HepG2 (cell line): ENCODE measurements around the gene MS4A6E. TPM values are rescaled to one million over a fixed set of nuclear protein-coding genes. Genes with fewer than 3 reads are reported as not detected.

ENCODE experiments used
- ATAC-seq: fragments of 200-7000 bp; cut with Tn5 transposase; 3 replicates; pipeline ENCODE4 v1.9.1; 2020; ENCODE audit warnings: mild to moderate bottlenecking, moderate library complexity
- BruUV-seq: library from RNA; stranded (reverse); fragments of 400-500 nt; replicated peaks from 2 replicates; lab custom pipeline; 2021; lab: Mats Ljungman, UMichigan
- CTCF ChIA-PET: fragments of 300-600 bp; formaldehyde crosslinking; extraction: SDS; loops from one replicate; lab custom pipeline; 2021; ENCODE audit warnings: low total read pairs, inconsistent platforms, low intra/inter-chr PET ratio; lab: Yijun Ruan, JAX
- POLR2A ChIA-PET: fragments of 350-600 bp; sonication (Branson Sonifier 250); formaldehyde crosslinking; loops from one replicate; lab custom pipeline; 2020; ENCODE audit warnings: antibody characterized with exemption, inconsistent platforms; lab: Yijun Ruan, JAX
- DNase-seq: peaks from one replicate; pipeline ENCODE4 v3.0.0-alpha.2; 2015; ENCODE audit warnings: low spot score
- FAIRE-seq: peaks from 3 replicates; lab custom pipeline; 2011; peaks lifted over from hg19 to GRCh38; lab: Jason Lieb, UNC
- H2AFZ ChIP-seq: one replicate; pipeline ENCODE4 v1.6.1; 2011; ENCODE audit warnings: low read length, inconsistent platforms
- H3K27ac ChIP-seq: fragments of 300-600 bp; 3 replicates; pipeline ENCODE4 v1.8.0; 2011; ENCODE audit warnings: mixed run types, mild to moderate bottlenecking, mixed read lengths, low read length, inconsistent platforms; ENCODE audit not compliant: insufficient read depth; ENCODE audit errors: extremely low read length
- H3K27me3 ChIP-seq, 2 experiments: fragments of 200-600 bp in 1 of 2; 2 replicates in 1 of 2; 3 replicates in 1 of 2; pipeline versions ENCODE4 v1.6.0 to v1.8.0; 2011; ENCODE audit warnings: low read length in 2 of 2, mild to moderate bottlenecking in 2 of 2, moderate library complexity in 2 of 2, inconsistent platforms in 1 of 2; ENCODE audit not compliant: insufficient read depth in 2 of 2, control insufficient read depth in 1 of 2
- H3K36me3 ChIP-seq, 2 experiments: fragments of 200-600 bp in 1 of 2; replicated peaks in 1 of 2; 2 replicates in 1 of 2; 3 replicates in 1 of 2; pipeline versions ENCODE4 v1.5.1 to v1.8.0; 2011; ENCODE audit warnings: low read length in 2 of 2, inconsistent platforms in 1 of 2; ENCODE audit not compliant: insufficient read depth in 2 of 2, control insufficient read depth in 1 of 2
- H3K4me1 ChIP-seq: 2 replicates; pipeline ENCODE4 v1.5.1; 2012; ENCODE audit warnings: low read length, inconsistent platforms; ENCODE audit not compliant: insufficient read depth
- H3K4me2 ChIP-seq: 2 replicates; pipeline ENCODE4 v1.6.0; 2011; ENCODE audit warnings: low read depth, low read length, inconsistent platforms
- H3K4me3 ChIP-seq, 3 experiments: fragments of 200-600 bp in 1 of 3; sonication (generic), shearing (Covaris generic) in 1 of 3; replicated peaks in 1 of 3; 2 replicates each; pipeline ENCODE4 v1.5.1; 2011 to 2016; ENCODE audit warnings: low read length in 3 of 3, inconsistent platforms in 2 of 3, low read depth in 2 of 3, mild to moderate bottlenecking in 2 of 3, control low read depth in 1 of 3, mixed read lengths in 1 of 3; ENCODE audit not compliant: insufficient read depth in 1 of 3
- H3K79me2 ChIP-seq: one replicate; pipeline ENCODE4 v1.6.1; 2011; ENCODE audit warnings: low read length, inconsistent platforms; ENCODE audit not compliant: insufficient read depth
- H3K9ac ChIP-seq: 2 replicates; pipeline ENCODE4 v1.6.0; 2011; ENCODE audit warnings: mild to moderate bottlenecking, low read depth, low read length, inconsistent platforms; ENCODE audit not compliant: insufficient read depth
- H3K9me3 ChIP-seq: 2 replicates; pipeline ENCODE4 v1.5.1; 2012; ENCODE audit warnings: mild to moderate bottlenecking, low read length
- H4K20me1 ChIP-seq: 2 replicates; pipeline ENCODE4 v1.6.0; 2011; ENCODE audit warnings: inconsistent platforms, mild to moderate bottlenecking, low read length, moderate library complexity; ENCODE audit not compliant: insufficient read depth
- ATF7-NPFF ChIP-seq: sonication (generic); formaldehyde crosslinking; IDR thresholded peaks from 2 replicates; pipeline ENCODE4 v1.8.1; 2023; ENCODE audit warnings: mild to moderate bottlenecking, low read depth, missing genetic modification reagents, moderate library complexity
- HNRNPL ChIP-seq: fragments of 200-400 bp; formaldehyde crosslinking; IDR thresholded peaks from 2 replicates; pipeline ENCODE4 v1.6.1; 2017; ENCODE audit warnings: mild to moderate bottlenecking, low read depth, low read length
- RFX3 ChIP-seq: IDR thresholded peaks from 2 replicates; pipeline ENCODE4 v1.6.1; 2016; ENCODE audit warnings: missing biosample characterization, missing genetic modification reagents
- SALL1 ChIP-seq: sonication (generic); formaldehyde crosslinking; IDR thresholded peaks from 2 replicates; pipeline ENCODE4 v1.8.0; 2022; ENCODE audit warnings: mild to moderate bottlenecking, missing genetic modification reagents
- SRF ChIP-seq: IDR thresholded peaks from 2 replicates; pipeline ENCODE4 v1.6.1; 2011; ENCODE audit warnings: mild to moderate bottlenecking, low read depth, low read length, moderate library complexity
- SRSF4 ChIP-seq: fragments of 200-400 bp; formaldehyde crosslinking; IDR thresholded peaks from one replicate; pipeline ENCODE4 v1.6.1; 2018; ENCODE audit warnings: mild to moderate bottlenecking, low read depth, low read length, moderate library complexity; ENCODE audit not compliant: poor library complexity, severe bottlenecking
- U2AF2 ChIP-seq: fragments of 200-400 bp; formaldehyde crosslinking; IDR thresholded peaks from 2 replicates; pipeline ENCODE4 v1.6.1; 2017; ENCODE audit warnings: low read depth, mild to moderate bottlenecking, low read length
- ZFP90 ChIP-seq: sonication (generic); formaldehyde crosslinking; IDR thresholded peaks from 2 replicates; pipeline ENCODE4 v1.8.0; 2022; ENCODE audit warnings: missing genetic modification reagents, mild to moderate bottlenecking, inconsistent platforms, borderline replicate concordance
- ZNF143 ChIP-seq: sonication (generic); formaldehyde crosslinking; IDR thresholded peaks from 2 replicates; pipeline ENCODE4 v1.4.0; 2020; ENCODE audit warnings: missing genetic modification reagents
- ZNF800 ChIP-seq: sonication (generic); formaldehyde crosslinking; IDR thresholded peaks from 2 replicates; pipeline ENCODE4 v1.4.0; 2020; ENCODE audit warnings: missing genetic modification reagents
- WGBS: methylation state at CpG from one replicate; pipeline ENCODE4 v1.1.6; 2017; ENCODE audit warnings: low lambda C conversion rate; 5-methylcytosine and 5-hydroxymethylcytosine counted together
- in situ Hi-C: cut with HindIII; loops from 2 replicates; pipeline ENCODE4 v1.10.0; 2017; ENCODE audit warnings: low pct_unique_long_range_greater_than_20kb; ENCODE audit not compliant: extremely low pct_ligation_motif_present
- intact Hi-C: fragments of 100-400 bp; cut with micrococcal nuclease; formaldehyde crosslinking; loops from one replicate; pipeline ENCODE4 v1.10.0; 2022; ENCODE audit not compliant: unreplicated experiment
- polyA plus RNA-seq, 8 experiments: library from polyadenylated mRNA; depleted of rRNA in 3 of 8; stranded (reverse) in 7 of 8; unstranded in 1 of 8; fragments of >200 nt; fragmentation: Illumina TruSeq in 4 of 8; extraction: Trizol in 4 of 8; gene quantifications; 2 replicates each; pipeline versions ENCODE4 v1.2.1 to v1.2.3, GENCODE V29; 2011 to 2016; ENCODE audit warnings: low read depth in 4 of 8, missing spikeins in 1 of 8, mixed read lengths in 1 of 8; ENCODE audit not compliant: insufficient read depth in 1 of 8
- total RNA-seq, 5 experiments: library from RNA; depleted of rRNA; stranded (reverse); fragments of >200 nt; fragmentation: Illumina TruSeq; extraction: Trizol; gene quantifications; 2 replicates each; pipeline ENCODE4 v1.2.3, GENCODE V29; 2016; ENCODE audit warnings: low read depth in 1 of 5
- TF ChIP-seq, protein P1 (sequence below), 2 experiments: sonication (generic) in 1 of 2; formaldehyde crosslinking in 1 of 2; IDR thresholded peaks; 2 replicates each; pipeline versions ENCODE4 v1.4.0 to v1.6.1; 2016 to 2020; ENCODE audit warnings: borderline replicate concordance in 1 of 2, low read depth in 1 of 2, mild to moderate bottlenecking in 1 of 2, missing genetic modification reagents in 1 of 2
- TF ChIP-seq, protein P2 (sequence below): sonication (generic); formaldehyde crosslinking; IDR thresholded peaks from 2 replicates; pipeline ENCODE4 v1.4.0; 2020; ENCODE audit warnings: missing genetic modification reagents
- TF ChIP-seq, protein P3 (sequence below): sonication (generic); formaldehyde crosslinking; IDR thresholded peaks from 2 replicates; pipeline ENCODE4 v1.5.0; 2020; ENCODE audit warnings: missing genetic modification reagents

MS4A6E gene
- total and polyA plus RNA-seq, 2 of the 13 experiments (the other 11 are each of a cell fraction or from before 2014, with no cell fraction given), result not detected

GRCh38 chr11:60367896-60368295 lies 40.8 kb downstream of the MS4A6E start:
- intact Hi-C loops (no loop called here), in situ Hi-C loops (no loop called here)
- Histone ChIP-seq H3K27me3 (peaks cover 0 to 5% of the 10 kb centered on the region in 2 experiments; a peak in 3 of 5 replicates), H3K79me2 (no peaks in the 10 kb centered on the region), H3K27ac (no peak overlapping the region), H3K4me2 (no peak overlapping the region), H4K20me1 (no peaks in the 10 kb centered on the region), H3K4me1 (peaks cover 11% of the 10 kb centered on the region), H3K9ac (no peak overlapping the region), H2AFZ (no peak overlapping the region), H3K4me3 (no peak overlapping the region), H3K36me3 (no peaks in the 10 kb centered on the region), H3K9me3 (no peaks in the 10 kb centered on the region)
- WGBS, result 52% methylated on average over 19 of the region's 19 CpGs
- FAIRE-seq, result no peak
- DNase-seq, result no peak
- no peak for ATAC-seq
- BruUV-seq, result no TSS peak
- no peak for TF ChIP-seq U2AF2
- TF ChIP-seq, protein P1, sequence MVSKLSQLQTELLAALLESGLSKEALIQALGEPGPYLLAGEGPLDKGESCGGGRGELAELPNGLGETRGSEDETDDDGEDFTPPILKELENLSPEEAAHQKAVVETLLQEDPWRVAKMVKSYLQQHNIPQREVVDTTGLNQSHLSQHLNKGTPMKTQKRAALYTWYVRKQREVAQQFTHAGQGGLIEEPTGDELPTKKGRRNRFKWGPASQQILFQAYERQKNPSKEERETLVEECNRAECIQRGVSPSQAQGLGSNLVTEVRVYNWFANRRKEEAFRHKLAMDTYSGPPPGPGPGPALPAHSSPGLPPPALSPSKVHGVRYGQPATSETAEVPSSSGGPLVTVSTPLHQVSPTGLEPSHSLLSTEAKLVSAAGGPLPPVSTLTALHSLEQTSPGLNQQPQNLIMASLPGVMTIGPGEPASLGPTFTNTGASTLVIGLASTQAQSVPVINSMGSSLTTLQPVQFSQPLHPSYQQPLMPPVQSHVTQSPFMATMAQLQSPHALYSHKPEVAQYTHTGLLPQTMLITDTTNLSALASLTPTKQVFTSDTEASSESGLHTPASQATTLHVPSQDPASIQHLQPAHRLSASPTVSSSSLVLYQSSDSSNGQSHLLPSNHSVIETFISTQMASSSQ (IDR thresholded peaks at IDR 0.05; ENCODE audit: low read depth), result no peak
- TF ChIP-seq, protein P1 (CRISPR knock-in tag; IDR thresholded peaks at IDR 0.05; ENCODE audit: borderline replicate concordance), result no peak
- TF ChIP-seq, protein P2, sequence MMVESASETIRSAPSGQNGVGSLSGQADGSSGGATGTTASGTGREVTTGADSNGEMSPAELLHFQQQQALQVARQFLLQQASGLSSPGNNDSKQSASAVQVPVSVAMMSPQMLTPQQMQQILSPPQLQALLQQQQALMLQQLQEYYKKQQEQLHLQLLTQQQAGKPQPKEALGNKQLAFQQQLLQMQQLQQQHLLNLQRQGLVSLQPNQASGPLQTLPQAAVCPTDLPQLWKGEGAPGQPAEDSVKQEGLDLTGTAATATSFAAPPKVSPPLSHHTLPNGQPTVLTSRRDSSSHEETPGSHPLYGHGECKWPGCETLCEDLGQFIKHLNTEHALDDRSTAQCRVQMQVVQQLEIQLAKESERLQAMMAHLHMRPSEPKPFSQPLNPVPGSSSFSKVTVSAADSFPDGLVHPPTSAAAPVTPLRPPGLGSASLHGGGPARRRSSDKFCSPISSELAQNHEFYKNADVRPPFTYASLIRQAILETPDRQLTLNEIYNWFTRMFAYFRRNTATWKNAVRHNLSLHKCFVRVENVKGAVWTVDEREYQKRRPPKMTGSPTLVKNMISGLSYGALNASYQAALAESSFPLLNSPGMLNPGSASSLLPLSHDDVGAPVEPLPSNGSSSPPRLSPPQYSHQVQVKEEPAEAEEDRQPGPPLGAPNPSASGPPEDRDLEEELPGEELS (CRISPR knock-in tag), result no peak
- TF ChIP-seq HNRNPL, result no peak
- no peak for TF ChIP-seq ATF7-NPFF (CRISPR knock-in tag)
- no peak for TF ChIP-seq ZNF800 (CRISPR knock-in tag)
- TF ChIP-seq RFX3 (CRISPR knock-in tag), result no peak
- TF ChIP-seq SALL1 (CRISPR knock-in tag), result no peak
- TF ChIP-seq SRF, result no peak
- no peak for TF ChIP-seq ZFP90 (CRISPR knock-in tag)
- TF ChIP-seq, protein P3, sequence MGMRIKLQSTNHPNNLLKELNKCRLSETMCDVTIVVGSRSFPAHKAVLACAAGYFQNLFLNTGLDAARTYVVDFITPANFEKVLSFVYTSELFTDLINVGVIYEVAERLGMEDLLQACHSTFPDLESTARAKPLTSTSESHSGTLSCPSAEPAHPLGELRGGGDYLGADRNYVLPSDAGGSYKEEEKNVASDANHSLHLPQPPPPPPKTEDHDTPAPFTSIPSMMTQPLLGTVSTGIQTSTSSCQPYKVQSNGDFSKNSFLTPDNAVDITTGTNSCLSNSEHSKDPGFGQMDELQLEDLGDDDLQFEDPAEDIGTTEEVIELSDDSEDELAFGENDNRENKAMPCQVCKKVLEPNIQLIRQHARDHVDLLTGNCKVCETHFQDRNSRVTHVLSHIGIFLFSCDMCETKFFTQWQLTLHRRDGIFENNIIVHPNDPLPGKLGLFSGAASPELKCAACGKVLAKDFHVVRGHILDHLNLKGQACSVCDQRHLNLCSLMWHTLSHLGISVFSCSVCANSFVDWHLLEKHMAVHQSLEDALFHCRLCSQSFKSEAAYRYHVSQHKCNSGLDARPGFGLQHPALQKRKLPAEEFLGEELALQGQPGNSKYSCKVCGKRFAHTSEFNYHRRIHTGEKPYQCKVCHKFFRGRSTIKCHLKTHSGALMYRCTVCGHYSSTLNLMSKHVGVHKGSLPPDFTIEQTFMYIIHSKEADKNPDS (CRISPR knock-in tag), result no peak
- TF ChIP-seq SRSF4, result no peak
- no peak for TF ChIP-seq ZNF143
- CTCF ChIA-PET, result no interaction called here
- POLR2A ChIA-PET, result no interaction called here
